Chondrocyte (in vitro differentiated cells): ENCODE data around the gene PIP5K1C. TPM values are rescaled to one million over a fixed set of nuclear protein-coding genes. Genes with fewer than 3 reads are reported as not detected.

Experiments
- DNase-seq: peaks from one replicate; pipeline ENCODE4 v3.0.0; 2021; ENCODE audit warnings: mixed read lengths, low spot score
- H3K27ac Mint-ChIP-seq: one replicate; pipeline ENCODE4 v1.8.0; 2021; ENCODE audit warnings: mild to moderate bottlenecking, moderate library complexity, mixed read lengths; ENCODE audit not compliant: unreplicated experiment
- H3K27me3 Mint-ChIP-seq: 2 replicates; pipeline ENCODE4 v1.8.0; 2021; ENCODE audit warnings: low read depth, mixed read lengths
- H3K36me3 Mint-ChIP-seq: 2 replicates; pipeline ENCODE4 v1.8.0; 2021; ENCODE audit warnings: low read depth, mixed read lengths
- H3K4me1 Mint-ChIP-seq: 2 replicates; pipeline ENCODE4 v1.8.0; 2021; ENCODE audit warnings: low read depth, mild to moderate bottlenecking, mixed read lengths
- H3K4me3 Mint-ChIP-seq: one replicate; pipeline ENCODE4 v1.8.0; 2021; ENCODE audit warnings: mild to moderate bottlenecking, moderate library complexity, mixed read lengths; ENCODE audit not compliant: unreplicated experiment
- H3K9me3 Mint-ChIP-seq: 2 replicates; pipeline ENCODE4 v1.8.0; 2021; ENCODE audit warnings: low read depth, mixed read lengths
- long read RNA-seq: library from polyadenylated mRNA; stranded (forward); transcript quantifications from one replicate; pipeline ENCODE4 v2.0.0, GENCODE V29; 2021
- total RNA-seq: library from RNA; stranded (reverse); gene quantifications from 3 replicates; pipeline ENCODE4 v1.2.1, GENCODE V29; 2021
- TF ChIP-seq, protein P1 (sequence below): fragments of 200-600 bp; sonication (generic); IDR thresholded peaks from 2 replicates; pipeline ENCODE4 v1.5.0; 2021; ENCODE audit warnings: antibody characterized with exemption, mild to moderate bottlenecking, moderate library complexity

Gene PIP5K1C, protein sequence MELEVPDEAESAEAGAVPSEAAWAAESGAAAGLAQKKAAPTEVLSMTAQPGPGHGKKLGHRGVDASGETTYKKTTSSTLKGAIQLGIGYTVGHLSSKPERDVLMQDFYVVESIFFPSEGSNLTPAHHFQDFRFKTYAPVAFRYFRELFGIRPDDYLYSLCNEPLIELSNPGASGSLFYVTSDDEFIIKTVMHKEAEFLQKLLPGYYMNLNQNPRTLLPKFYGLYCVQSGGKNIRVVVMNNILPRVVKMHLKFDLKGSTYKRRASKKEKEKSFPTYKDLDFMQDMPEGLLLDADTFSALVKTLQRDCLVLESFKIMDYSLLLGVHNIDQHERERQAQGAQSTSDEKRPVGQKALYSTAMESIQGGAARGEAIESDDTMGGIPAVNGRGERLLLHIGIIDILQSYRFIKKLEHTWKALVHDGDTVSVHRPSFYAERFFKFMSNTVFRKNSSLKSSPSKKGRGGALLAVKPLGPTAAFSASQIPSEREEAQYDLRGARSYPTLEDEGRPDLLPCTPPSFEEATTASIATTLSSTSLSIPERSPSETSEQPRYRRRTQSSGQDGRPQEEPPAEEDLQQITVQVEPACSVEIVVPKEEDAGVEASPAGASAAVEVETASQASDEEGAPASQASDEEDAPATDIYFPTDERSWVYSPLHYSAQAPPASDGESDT
- 81.0 to 98.4 TPM (median 85.5 TPM) in 3 replicates for total RNA-seq
- long read RNA-seq, full-length matches to known transcripts, result 51 of 101 reads
- long read RNA-seq, partial matches to known transcripts, result 6 of 101 reads
- long read RNA-seq, other reads (novel, unspliced or antisense), result 44 of 101 reads

DNA sequence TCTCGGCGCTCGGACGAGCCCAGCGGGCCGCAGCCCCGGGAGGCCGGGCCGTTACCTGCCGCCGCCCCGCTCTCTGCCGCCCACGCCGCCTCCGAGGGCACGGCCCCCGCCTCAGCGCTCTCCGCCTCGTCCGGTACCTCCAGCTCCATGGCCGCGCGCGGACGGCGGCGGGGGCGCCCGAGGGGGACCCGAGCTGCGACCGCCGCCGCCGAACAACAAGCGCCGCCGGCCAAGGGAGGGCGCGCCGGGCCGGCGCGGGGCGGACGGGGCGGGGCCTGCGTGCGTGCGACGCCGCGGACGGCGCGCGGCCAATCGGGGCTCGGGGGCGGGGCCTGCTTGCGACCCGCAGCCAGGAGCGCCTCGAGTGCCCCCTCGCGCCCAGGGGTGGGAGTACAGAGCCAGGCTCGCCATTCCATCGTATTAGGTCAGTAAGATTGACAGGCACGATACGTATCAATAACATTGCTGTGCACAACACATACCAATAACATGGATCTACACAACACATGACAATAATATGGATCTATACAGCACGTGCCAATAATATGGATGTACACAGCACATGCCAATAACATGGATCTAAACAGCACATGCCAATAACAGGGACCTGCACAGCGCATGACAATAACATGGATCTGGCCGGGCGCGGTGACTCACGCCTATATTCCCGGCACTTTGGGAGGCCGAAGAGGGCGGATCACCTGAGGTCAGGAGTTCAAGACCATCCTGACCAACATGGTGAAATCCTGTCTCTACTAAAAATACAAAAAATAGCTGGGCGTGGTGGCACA is at the start of gene PIP5K1C:
TSS of gene PIP5K1C (minus strand) at position 227 of the 791 bp plus-strand sequence. CDS start at position 149, 78 bp downstream.
- no peak for DNase-seq
- H3K4me3 Mint-ChIP-seq, result peak within 1 kb of the TSS; percentile 92
- peaks cover 24% of the 10 kb centered on the region for H3K4me1 Mint-ChIP-seq
- no peaks in the 10 kb centered on the region for H3K9me3 Mint-ChIP-seq
- H3K36me3 Mint-ChIP-seq, result no peaks in the 10 kb centered on the region
- peak within 1 kb of the TSS; percentile 91 for H3K27ac Mint-ChIP-seq
- TF ChIP-seq, protein P1, sequence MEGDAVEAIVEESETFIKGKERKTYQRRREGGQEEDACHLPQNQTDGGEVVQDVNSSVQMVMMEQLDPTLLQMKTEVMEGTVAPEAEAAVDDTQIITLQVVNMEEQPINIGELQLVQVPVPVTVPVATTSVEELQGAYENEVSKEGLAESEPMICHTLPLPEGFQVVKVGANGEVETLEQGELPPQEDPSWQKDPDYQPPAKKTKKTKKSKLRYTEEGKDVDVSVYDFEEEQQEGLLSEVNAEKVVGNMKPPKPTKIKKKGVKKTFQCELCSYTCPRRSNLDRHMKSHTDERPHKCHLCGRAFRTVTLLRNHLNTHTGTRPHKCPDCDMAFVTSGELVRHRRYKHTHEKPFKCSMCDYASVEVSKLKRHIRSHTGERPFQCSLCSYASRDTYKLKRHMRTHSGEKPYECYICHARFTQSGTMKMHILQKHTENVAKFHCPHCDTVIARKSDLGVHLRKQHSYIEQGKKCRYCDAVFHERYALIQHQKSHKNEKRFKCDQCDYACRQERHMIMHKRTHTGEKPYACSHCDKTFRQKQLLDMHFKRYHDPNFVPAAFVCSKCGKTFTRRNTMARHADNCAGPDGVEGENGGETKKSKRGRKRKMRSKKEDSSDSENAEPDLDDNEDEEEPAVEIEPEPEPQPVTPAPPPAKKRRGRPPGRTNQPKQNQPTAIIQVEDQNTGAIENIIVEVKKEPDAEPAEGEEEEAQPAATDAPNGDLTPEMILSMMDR, result peak; percentile 82
- H3K27me3 Mint-ChIP-seq, result no peaks in the 10 kb centered on the region

DNA sequence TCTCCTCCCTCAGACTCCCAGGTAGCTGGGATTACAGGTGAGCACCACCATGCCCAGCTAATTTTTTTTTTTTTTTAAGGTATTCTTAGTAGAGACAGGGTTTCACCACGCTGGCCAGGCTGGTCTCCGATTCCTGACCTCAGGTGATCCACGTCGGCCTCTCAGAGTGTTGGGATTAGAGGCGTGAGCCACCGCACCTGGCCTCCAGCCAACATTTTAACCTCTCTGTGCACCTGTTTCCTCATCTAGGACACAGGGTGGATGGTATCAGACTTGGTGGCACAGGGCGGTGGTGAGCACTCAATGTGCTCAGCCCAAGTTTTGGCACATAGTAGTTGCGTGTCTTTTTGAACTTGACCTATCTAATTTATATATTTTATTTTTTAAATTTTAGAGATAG is 48.7 kb upstream of the PIP5K1C start:
- Mint-ChIP-seq H3K27me3 (no peaks in the 10 kb centered on the region), H3K4me3 (no peak overlapping the region), H3K9me3 (no peaks in the 10 kb centered on the region), H3K4me1 (no peaks in the 10 kb centered on the region), H3K27ac (no peak overlapping the region), H3K36me3 (peaks cover 14% of the 10 kb centered on the region)
- no peak for DNase-seq
- TF ChIP-seq, protein P1, result no peak

DNA sequence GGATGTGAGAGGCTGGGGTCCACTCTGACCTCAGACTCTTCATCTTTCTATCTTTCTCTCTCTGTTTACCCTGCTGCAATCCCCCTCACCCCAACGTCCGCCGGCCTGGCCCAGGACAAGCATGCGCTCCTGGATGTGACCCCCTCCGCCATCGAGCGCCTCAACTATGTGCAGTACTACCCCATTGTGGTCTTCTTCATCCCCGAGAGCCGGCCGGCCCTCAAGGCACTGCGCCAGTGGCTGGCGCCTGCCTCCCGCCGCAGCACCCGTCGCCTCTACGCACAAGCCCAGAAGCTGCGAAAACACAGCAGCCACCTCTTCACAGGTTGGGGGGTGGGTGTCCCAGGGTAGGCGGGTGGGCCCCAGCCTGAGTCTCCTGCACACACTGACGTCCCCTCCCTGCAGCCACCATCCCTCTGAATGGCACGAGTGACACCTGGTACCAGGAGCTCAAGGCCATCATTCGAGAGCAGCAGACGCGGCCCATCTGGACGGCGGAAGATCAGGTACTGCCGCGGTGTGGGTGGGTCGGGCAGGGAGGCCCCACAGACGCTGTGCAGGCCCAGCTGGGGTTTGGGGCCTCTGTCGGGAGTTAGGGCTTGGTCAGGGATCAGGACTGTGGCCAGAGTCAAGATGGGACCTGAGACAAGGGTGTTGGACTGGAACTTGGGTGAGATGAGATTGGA is 46.2 kb upstream of the PIP5K1C start:
- no peak overlapping the region for H3K27ac Mint-ChIP-seq
- H3K36me3 Mint-ChIP-seq, result peaks cover 9% of the 10 kb centered on the region
- H3K4me1 Mint-ChIP-seq, result no peaks in the 10 kb centered on the region
- DNase-seq, result no peak
- no peak overlapping the region for H3K4me3 Mint-ChIP-seq
- TF ChIP-seq, protein P1, result no peak
- H3K27me3 Mint-ChIP-seq, result no peaks in the 10 kb centered on the region
- H3K9me3 Mint-ChIP-seq, result no peaks in the 10 kb centered on the region

DNA sequence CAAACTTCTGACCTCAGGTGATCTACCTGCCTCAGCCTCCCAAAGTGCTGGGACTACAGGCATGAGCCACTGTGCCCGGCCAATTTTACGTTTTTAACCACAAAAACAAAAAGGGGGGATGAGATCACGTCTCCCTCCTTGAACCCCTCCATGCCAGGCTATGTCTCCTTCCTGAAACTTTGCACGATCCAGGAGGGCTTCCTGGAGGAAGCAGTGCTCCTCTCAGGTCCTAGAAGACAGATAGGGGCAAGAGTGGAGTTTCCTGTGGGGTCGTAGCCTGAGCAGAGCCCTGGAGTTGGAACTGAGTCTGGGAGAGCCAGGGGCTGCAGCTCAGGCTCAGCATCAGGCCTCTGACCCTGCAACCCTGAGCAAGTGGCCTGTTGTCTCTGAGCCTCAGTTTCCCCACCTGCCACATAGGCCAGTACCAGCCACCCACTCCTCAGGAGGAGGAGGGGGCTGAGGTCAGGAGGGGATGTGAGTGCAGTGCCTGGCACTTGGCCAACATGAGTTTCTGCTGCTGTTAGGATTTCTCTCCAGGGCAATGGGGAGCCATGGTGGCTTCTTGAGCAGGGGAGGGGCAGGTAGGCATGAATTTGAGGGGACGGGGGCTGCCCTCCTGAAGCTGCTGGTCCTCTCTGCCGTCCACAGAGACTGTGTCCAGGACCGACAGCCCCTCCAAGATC is 45.2 kb upstream of the PIP5K1C start:
- no peak overlapping the region for H3K27ac Mint-ChIP-seq
- H3K9me3 Mint-ChIP-seq, result no peaks in the 10 kb centered on the region
- H3K27me3 Mint-ChIP-seq, result no peaks in the 10 kb centered on the region
- H3K4me1 Mint-ChIP-seq, result no peaks in the 10 kb centered on the region
- TF ChIP-seq, protein P1, result no peak
- no peak for DNase-seq
- peaks cover 7% of the 10 kb centered on the region for H3K36me3 Mint-ChIP-seq
- H3K4me3 Mint-ChIP-seq, result no peak overlapping the region
